ENCODE data around the gene ORM1.

ORM1 gene

GRCh38 chr9:114301798-114302565 lies 20.9 kb upstream of the ORM1 start:
- no peaks in the 10 kb centered on the region for H3K27me3 ChIP-seq (ENCODE audit: insufficient read depth, low read length, poor library complexity, severe bottlenecking)
- H4K20me1 ChIP-seq (ENCODE audit: insufficient read depth, low read length, poor library complexity, severe bottlenecking) = no peaks in the 10 kb centered on the region
- H2AFZ ChIP-seq (ENCODE audit: low read length) = no peak overlapping the region
- H3K79me2 ChIP-seq (ENCODE audit: insufficient read depth, low read length) = no peaks in the 10 kb centered on the region
- no peak overlapping the region for H3K9ac ChIP-seq (ENCODE audit: low read depth, low read length, poor library complexity, severe bottlenecking)
- no peaks in the 10 kb centered on the region for H3K36me3 ChIP-seq (ENCODE audit: insufficient read depth, low read length)
- no peaks in the 10 kb centered on the region for H3F3A ChIP-seq (ENCODE audit: low read depth)
- H3K4me3 ChIP-seq (ENCODE audit: low read length, poor library complexity, severe bottlenecking) = no peak overlapping the region
- H3K9me2 ChIP-seq (replicated peaks; ENCODE audit: low read depth, low read length) = no peaks in the 10 kb centered on the region
- H3K4me1 ChIP-seq (ENCODE audit: insufficient read depth, low read length, poor library complexity, severe bottlenecking) = no peaks in the 10 kb centered on the region
- H3K9me3 ChIP-seq (ENCODE audit: insufficient read depth, low read depth, low read length) = no peaks in the 10 kb centered on the region
- no peak for TF ChIP-seq CTCF (conservative IDR thresholded peaks at IDR 0.05; ENCODE audit: low read length)
- no peak for TF ChIP-seq EZH2phosphoT487 (IDR thresholded peaks at IDR 0.05; ENCODE audit: borderline replicate concordance)
- H3K4me2 ChIP-seq (ENCODE audit: low read depth, low read length, poor library complexity, severe bottlenecking) = no peak overlapping the region

- H3K9me3 ChIP-seq (ENCODE audit: insufficient read depth, low read depth, low read length) = no peaks in the 10 kb centered on the region
- H3K27me3 ChIP-seq (ENCODE audit: insufficient read depth, low read length, poor library complexity, severe bottlenecking) = no peaks in the 10 kb centered on the region
- H3K4me2 ChIP-seq (ENCODE audit: low read depth, low read length, poor library complexity, severe bottlenecking) = no peak overlapping the region
- H3K79me2 ChIP-seq (ENCODE audit: insufficient read depth, low read length) = no peaks in the 10 kb centered on the region
- no peaks in the 10 kb centered on the region for H4K20me1 ChIP-seq (ENCODE audit: insufficient read depth, low read length, poor library complexity, severe bottlenecking)
- no peak overlapping the region for H2AFZ ChIP-seq (ENCODE audit: low read length)
- no peaks in the 10 kb centered on the region for H3K9me2 ChIP-seq (replicated peaks; ENCODE audit: low read depth, low read length)
- H3F3A ChIP-seq (ENCODE audit: low read depth) = no peaks in the 10 kb centered on the region
- no peak overlapping the region for H3K9ac ChIP-seq (ENCODE audit: low read depth, low read length, poor library complexity, severe bottlenecking)
- no peak overlapping the region for H3K4me3 ChIP-seq (ENCODE audit: low read length, poor library complexity, severe bottlenecking)
- TF ChIP-seq EZH2phosphoT487 (IDR thresholded peaks at IDR 0.05; ENCODE audit: borderline replicate concordance) (no peak), CTCF (conservative IDR thresholded peaks at IDR 0.05; ENCODE audit: low read length) (no peak)
- H3K4me1 ChIP-seq (ENCODE audit: insufficient read depth, low read length, poor library complexity, severe bottlenecking) = no peaks in the 10 kb centered on the region
- H3K36me3 ChIP-seq (ENCODE audit: insufficient read depth, low read length) = no peaks in the 10 kb centered on the region
These were observed 20.2 kb upstream of the ORM1 start for GRCh38 chr9:114302727-114303126.

GRCh38 chr9:114303571-114303970 lies 19.3 kb upstream of the ORM1 start:
- H2AFZ ChIP-seq (ENCODE audit: low read length) = no peak overlapping the region
- no peaks in the 10 kb centered on the region for H3K9me3 ChIP-seq (ENCODE audit: insufficient read depth, low read depth, low read length)
- no peak for TF ChIP-seq CTCF (conservative IDR thresholded peaks at IDR 0.05; ENCODE audit: low read length)
- TF ChIP-seq EZH2phosphoT487 (IDR thresholded peaks at IDR 0.05; ENCODE audit: borderline replicate concordance) = no peak
- H3K4me1 ChIP-seq (ENCODE audit: insufficient read depth, low read length, poor library complexity, severe bottlenecking) = no peaks in the 10 kb centered on the region
- no peak overlapping the region for H3K4me3 ChIP-seq (ENCODE audit: low read length, poor library complexity, severe bottlenecking)
- no peak overlapping the region for H3K9ac ChIP-seq (ENCODE audit: low read depth, low read length, poor library complexity, severe bottlenecking)
- no peaks in the 10 kb centered on the region for H3K79me2 ChIP-seq (ENCODE audit: insufficient read depth, low read length)
- H3K4me2 ChIP-seq (ENCODE audit: low read depth, low read length, poor library complexity, severe bottlenecking) = no peak overlapping the region
- no peaks in the 10 kb centered on the region for H4K20me1 ChIP-seq (ENCODE audit: insufficient read depth, low read length, poor library complexity, severe bottlenecking)
- no peaks in the 10 kb centered on the region for H3K9me2 ChIP-seq (replicated peaks; ENCODE audit: low read depth, low read length)
- H3K36me3 ChIP-seq (ENCODE audit: insufficient read depth, low read length) = no peaks in the 10 kb centered on the region
- H3K27me3 ChIP-seq (ENCODE audit: insufficient read depth, low read length, poor library complexity, severe bottlenecking) = no peaks in the 10 kb centered on the region
- no peaks in the 10 kb centered on the region for H3F3A ChIP-seq (ENCODE audit: low read depth)
